IMR-90 (cell line): ENCODE results near the gene RGP1. TPM values are rescaled to one million over a fixed set of nuclear protein-coding genes. Genes with fewer than 3 reads are reported as not detected.

Source experiments
- ATAC-seq: fragments of 200-7000 bp; cut with Tn5 transposase; 2 replicates; pipeline ENCODE4 v1.9.1; 2020; ENCODE audit warnings: low read depth, mild to moderate bottlenecking, moderate library complexity
- Bru-seq: library from RNA; stranded (reverse); fragments of 400-500 nt; gene quantifications from one replicate; lab custom pipeline; 2021; lab: Mats Ljungman, UMichigan
- BruChase-seq, 2 experiments: library from RNA; stranded (reverse); fragments of 400-500 nt; gene quantifications; one replicate each; lab custom pipeline; 2021; lab: Mats Ljungman, UMichigan
- BruUV-seq: library from RNA; stranded (reverse); fragments of 400-500 nt; replicated peaks from 2 replicates; lab custom pipeline; 2021; lab: Mats Ljungman, UMichigan
- CTCF ChIA-PET: fragments of 300-600 bp; formaldehyde crosslinking; extraction: SDS; loops from one replicate; lab custom pipeline; 2021; ENCODE audit warnings: antibody characterized with exemption; lab: Yijun Ruan, JAX
- POLR2A ChIA-PET: fragments of 300-600 bp; sonication (Branson Sonifier 250); formaldehyde crosslinking; loops from one replicate; lab custom pipeline; 2022; ENCODE audit warnings: antibody characterized with exemption; ENCODE audit not compliant: unreplicated experiment; lab: Charles Lee
- DNase-seq: peaks from one replicate; pipeline ENCODE4 v3.0.0; 2013
- H2AFZ ChIP-seq: replicated peaks from 2 replicates; pipeline ENCODE3; 2013; ENCODE audit warnings: low read length, mild to moderate bottlenecking; ENCODE audit not compliant: poor library complexity
- H2AK5ac ChIP-seq: 2 replicates; pipeline ENCODE4 v1.6.1; 2013; ENCODE audit warnings: low read depth, low read length, inconsistent platforms
- H2AK9ac ChIP-seq: replicated peaks from 2 replicates; pipeline ENCODE3; 2013; ENCODE audit warnings: mild to moderate bottlenecking, low read depth, low read length, moderate library complexity; ENCODE audit not compliant: poor library complexity
- H2BK120ac ChIP-seq: 2 replicates; pipeline ENCODE4 v1.6.1; 2013; ENCODE audit warnings: low read depth, low read length, inconsistent platforms
- H2BK15ac ChIP-seq: 3 replicates; pipeline ENCODE4 v1.6.1; 2013; ENCODE audit warnings: low read depth, low read length, inconsistent platforms
- H2BK20ac ChIP-seq: 2 replicates; pipeline ENCODE4 v1.6.1; 2013; ENCODE audit warnings: low read depth, mild to moderate bottlenecking, inconsistent platforms, low read length, moderate library complexity
- H2BK5ac ChIP-seq: 2 replicates; pipeline ENCODE4 v1.6.1; 2013; ENCODE audit warnings: mild to moderate bottlenecking, low read depth, low read length, inconsistent platforms; ENCODE audit not compliant: poor library complexity, severe bottlenecking
- H3K14ac ChIP-seq: replicated peaks from 2 replicates; pipeline ENCODE4 v1.6.1; 2013; ENCODE audit warnings: low read depth, low read length, inconsistent platforms
- H3K18ac ChIP-seq: 2 replicates; pipeline ENCODE4 v1.6.1; 2013; ENCODE audit warnings: low read depth, low read length, control low read depth
- H3K23ac ChIP-seq: 2 replicates; pipeline ENCODE4 v1.6.1; 2013; ENCODE audit warnings: low read depth, low read length, inconsistent platforms
- H3K27ac ChIP-seq: 2 replicates; pipeline ENCODE4 v1.5.1; 2013; ENCODE audit warnings: mild to moderate bottlenecking, control low read depth, low read length; ENCODE audit not compliant: insufficient read depth
- H3K27me3 ChIP-seq: 2 replicates; pipeline ENCODE4 v1.6.1; 2013; ENCODE audit warnings: low read length; ENCODE audit not compliant: control insufficient read depth, insufficient read depth
- H3K36me3 ChIP-seq: 2 replicates; pipeline ENCODE4 v1.6.1; 2013; ENCODE audit warnings: low read length, mixed read lengths; ENCODE audit not compliant: control insufficient read depth, insufficient read depth
- H3K4ac ChIP-seq: 2 replicates; pipeline ENCODE4 v1.6.1; 2013; ENCODE audit warnings: low read depth, low read length, inconsistent platforms
- H3K4me1 ChIP-seq: 2 replicates; pipeline ENCODE4 v1.6.1; 2013; ENCODE audit warnings: low read length, mixed read lengths; ENCODE audit not compliant: control insufficient read depth, insufficient read depth
- H3K4me2 ChIP-seq: 2 replicates; pipeline ENCODE4 v1.6.1; 2013; ENCODE audit warnings: low read depth, mild to moderate bottlenecking, control low read depth, low read length, moderate library complexity
- H3K4me3 ChIP-seq: 2 replicates; pipeline ENCODE4 v1.5.1; 2013; ENCODE audit warnings: low read depth, mild to moderate bottlenecking, control low read depth, low read length, moderate library complexity; ENCODE audit not compliant: insufficient read depth
- H3K56ac ChIP-seq: 2 replicates; pipeline ENCODE4 v1.6.1; 2013; ENCODE audit warnings: low read length, inconsistent platforms; ENCODE audit not compliant: insufficient read depth; ENCODE audit errors: extremely low read depth
- H3K79me1 ChIP-seq, 2 experiments: 2 replicates each; pipeline ENCODE4 v1.6.1; 2013; ENCODE audit warnings: low read length in 2 of 2, inconsistent platforms in 1 of 2, low read depth in 1 of 2
- H3K9ac ChIP-seq: 2 replicates; pipeline ENCODE4 v1.6.1; 2013; ENCODE audit warnings: low read depth, low read length, control low read depth
- H3K9me1 ChIP-seq: 2 replicates; pipeline ENCODE4 v1.6.1; 2013; ENCODE audit warnings: low read length, inconsistent platforms; ENCODE audit not compliant: insufficient read depth
- H3K9me3 ChIP-seq: 2 replicates; pipeline ENCODE4 v1.6.1; 2013; ENCODE audit warnings: low read length; ENCODE audit not compliant: control insufficient read depth, insufficient read depth
- H4K20me1 ChIP-seq: 2 replicates; pipeline ENCODE4 v1.6.1; 2013; ENCODE audit warnings: low read length, inconsistent platforms; ENCODE audit not compliant: insufficient read depth
- H4K5ac ChIP-seq: 2 replicates; pipeline ENCODE4 v1.6.1; 2013; ENCODE audit warnings: mild to moderate bottlenecking, low read depth, low read length, control low read depth
- H4K8ac ChIP-seq, 2 experiments: 2 replicates each; pipeline ENCODE4 v1.6.1; 2013; ENCODE audit warnings: low read depth in 2 of 2, low read length in 2 of 2, control low read depth in 1 of 2, inconsistent platforms in 1 of 2
- H4K91ac ChIP-seq: 2 replicates; pipeline ENCODE4 v1.6.1; 2013; ENCODE audit warnings: low read depth, low read length, inconsistent platforms; ENCODE audit not compliant: insufficient read depth
- BHLHE40 ChIP-seq: fragments of 150-350 bp; IDR thresholded peaks from 2 replicates; pipeline ENCODE4 v1.6.1; 2016; ENCODE audit warnings: mild to moderate bottlenecking, low read depth, low read length
- CEBPB ChIP-seq: IDR thresholded peaks from 2 replicates; pipeline ENCODE4 v1.6.1; 2012; ENCODE audit warnings: low read depth, low read length, improper control_type of control experiment
- ELK1 ChIP-seq: fragments of 150-350 bp; IDR thresholded peaks from 2 replicates; pipeline ENCODE4 v1.6.1; 2016; ENCODE audit warnings: low read depth, mild to moderate bottlenecking, low read length, moderate library complexity, borderline replicate concordance
- MAZ ChIP-seq: IDR thresholded peaks from 2 replicates; pipeline ENCODE4 v1.6.1; 2012; ENCODE audit warnings: low read depth, mild to moderate bottlenecking, low read length, improper control_type of control experiment, moderate library complexity, borderline replicate concordance
- POLR2A ChIP-seq: IDR thresholded peaks from 2 replicates; pipeline ENCODE4 v1.6.1; 2012; ENCODE audit warnings: mild to moderate bottlenecking, low read depth, low read length
- RAD21 ChIP-seq: IDR thresholded peaks from 2 replicates; pipeline ENCODE4 v1.6.1; 2012; ENCODE audit warnings: low read length, improper control_type of control experiment
- RFX5 ChIP-seq: IDR thresholded peaks from 2 replicates; pipeline ENCODE4 v1.8.0; 2012; ENCODE audit warnings: low read depth, mild to moderate bottlenecking, low read length, moderate library complexity
- WGBS, 2 experiments: methylation state at CpG; one replicate each; pipeline versions ENCODE4 v1.1.5 to v1.1.7; 2013; ENCODE audit warnings: missing lambda C conversion rate in 2 of 2; ENCODE audit not compliant: insufficient read length in 1 of 2; ENCODE audit errors: extremely low coverage in 2 of 2; 5-methylcytosine and 5-hydroxymethylcytosine counted together
- dilution Hi-C: fragments of 300-500 bp; cut with HindIII; formaldehyde crosslinking; loops from one replicate; pipeline ENCODE4 v1.14.3; 2018; ENCODE audit warnings: low sequenced_read_pairs; ENCODE audit not compliant: unreplicated experiment
- in situ Hi-C: fragments of 300-500 bp; cut with MboI; formaldehyde crosslinking; loops from 3 replicates; pipeline ENCODE4 v1.14.3; 2019; ENCODE audit warnings: low sequenced_read_pairs, inconsistent platforms, mixed read lengths
- intact Hi-C: fragments of 100-400 bp; cut with micrococcal nuclease; formaldehyde crosslinking; loops from 2 replicates; pipeline ENCODE4 v1.10.0; 2022
- long read RNA-seq: library from polyadenylated mRNA; unstranded; transcript quantifications from one replicate; pipeline ENCODE4 v2.0.0, GENCODE V29; 2021; ENCODE audit not compliant: unreplicated experiment
- polyA plus RNA-seq, 3 experiments: library from polyadenylated mRNA; depleted of rRNA; stranded (reverse); fragments of >200 nt; gene quantifications; 2 replicates each; pipeline ENCODE4 v1.2.3, GENCODE V29; 2012; ENCODE audit warnings: low replicate concordance in 1 of 3
- total RNA-seq: library from RNA; depleted of rRNA; stranded (reverse); fragments of >200 nt; gene quantifications from 2 replicates; pipeline ENCODE4 v1.2.3, GENCODE V29; 2012; rRNA removed
- TF ChIP-seq, protein P1 (sequence below): fragments of 150-350 bp; IDR thresholded peaks from 2 replicates; pipeline ENCODE4 v1.6.1; 2017; ENCODE audit warnings: mild to moderate bottlenecking, antibody characterized with exemption, low read length, low read depth
- TF ChIP-seq, protein P2 (sequence below): conservative IDR thresholded peaks from 2 replicates; pipeline ENCODE4 v1.5.1; 2012; ENCODE audit warnings: mild to moderate bottlenecking, low read depth, low read length, improper control_type of control experiment

RGP1 gene, protein sequence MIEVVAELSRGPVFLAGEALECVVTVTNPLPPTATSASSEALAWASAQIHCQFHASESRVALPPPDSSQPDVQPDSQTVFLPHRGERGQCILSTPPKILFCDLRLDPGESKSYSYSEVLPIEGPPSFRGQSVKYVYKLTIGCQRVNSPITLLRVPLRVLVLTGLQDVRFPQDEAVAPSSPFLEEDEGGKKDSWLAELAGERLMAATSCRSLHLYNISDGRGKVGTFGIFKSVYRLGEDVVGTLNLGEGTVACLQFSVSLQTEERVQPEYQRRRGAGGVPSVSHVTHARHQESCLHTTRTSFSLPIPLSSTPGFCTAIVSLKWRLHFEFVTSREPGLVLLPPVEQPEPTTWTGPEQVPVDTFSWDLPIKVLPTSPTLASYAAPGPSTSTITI
- 10.2 and 10.8 TPM in 2 replicates for total RNA-seq
- polyA plus RNA-seq (2012; rRNA removed) = 13.5 and 14.3 TPM in 2 replicates
- polyA plus RNA-seq (2012; cell fraction: cytosol; rRNA removed) = 7.7 and 11.0 TPM in 2 replicates
- 23.7 and 25.1 TPM in 2 replicates for polyA plus RNA-seq (2012; cell fraction: nucleus; rRNA removed; ENCODE audit: low replicate concordance)
- percentile 74 among the genes with signal in this experiment for Bru-seq, nascent RNA
- BruChase-seq, experiment 1, labeled RNA remaining after a 6-hour chase = percentile 93 among the genes with signal in this experiment
- BruChase-seq, experiment 2, labeled RNA remaining after a 2-hour chase = percentile 93 among the genes with signal in this experiment
- long read RNA-seq, full-length matches to known transcripts = 1 of 32 reads
- long read RNA-seq, partial matches to known transcripts = 0 of 32 reads
- long read RNA-seq, other reads (novel, unspliced or antisense) = 31 of 32 reads

DNA sequence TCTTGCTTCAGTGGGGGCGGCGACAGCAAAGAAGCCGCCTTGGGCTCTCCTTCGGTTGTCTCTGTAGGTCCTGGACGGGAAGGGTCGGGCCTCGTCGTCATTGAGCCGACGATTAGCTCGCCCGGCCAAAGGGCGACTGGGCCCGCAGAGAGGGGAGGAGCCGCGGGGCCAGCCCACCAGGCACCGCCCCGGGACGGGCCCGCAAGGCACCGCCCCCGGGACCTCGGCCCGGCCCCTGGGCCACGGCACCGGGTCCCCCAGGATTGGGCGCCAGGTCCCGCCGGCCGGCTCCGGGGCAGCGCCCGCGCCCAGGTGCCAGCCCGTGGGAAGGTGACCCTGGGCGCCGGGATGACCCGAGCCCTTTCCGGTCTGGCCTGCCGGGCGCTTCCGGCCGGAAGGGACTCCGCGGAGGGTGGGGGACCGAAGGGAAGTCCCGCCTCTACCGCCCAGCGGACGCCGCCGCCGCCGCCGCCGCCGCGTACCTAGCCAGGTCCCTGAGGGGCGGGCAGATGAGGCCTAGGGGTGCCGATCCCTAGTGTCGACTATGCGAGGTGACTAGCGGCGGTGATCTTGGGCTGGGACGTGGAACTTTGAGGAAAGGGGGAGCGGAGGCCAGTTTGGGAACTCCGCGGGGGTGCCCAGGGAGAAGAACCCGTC is at the start of gene RGP1, which contains the start of gene GBA2:
TSS of gene RGP1 (plus strand) at position 430 of the 657 bp plus-strand sequence. CDS start 469 bp downstream, outside the sequence.
TSS of gene GBA2 (minus strand) at position 371 of the 657 bp plus-strand sequence. CDS start 524 bp downstream, outside the sequence.
- CTCF ChIA-PET = interaction anchor here (2.7 kb wide), 1 partner anchor 13 kb away, joined by 7 read pairs; no protein-coding TSS in a partner anchor
- intact Hi-C loops = no loop called here
- dilution Hi-C loops = no loop called here
- ATAC-seq = peak; percentile 88
- Histone ChIP-seq H2BK20ac (no peak within 1 kb of the TSS), H3K4me1 (peaks cover 14% of the 10 kb centered on the region), H3K9ac (peak within 1 kb of the TSS; percentile 99), H2BK120ac (peak within 1 kb of the TSS; percentile 62; the same call in 1 of the 2 replicates), H3K18ac (peak within 1 kb of the TSS; percentile 81; the same call in 1 of the 2 replicates), H3K4me2 (peak within 1 kb of the TSS; percentile 98), H3K27me3 (no peaks in the 10 kb centered on the region), H4K20me1 (peaks cover 31% of the 10 kb centered on the region), H4K91ac (peak within 1 kb of the TSS; percentile 95), H3K9me1 (peaks cover 21% of the 10 kb centered on the region), H2AK5ac (peak within 1 kb of the TSS; percentile 27), H3K14ac (peak within 1 kb of the TSS; percentile 99), H3K9me3 (no peaks in the 10 kb centered on the region), H2AK9ac (peak within 1 kb of the TSS; percentile 86), H3K27ac (peak within 1 kb of the TSS; percentile 94), H3K4ac (peak within 1 kb of the TSS; percentile 97), H2AFZ (peak within 1 kb of the TSS; percentile 99), H3K79me1 (peaks cover 50 to 63% of the 10 kb centered on the region in 2 experiments), H3K23ac (peak within 1 kb of the TSS; percentile 87), H2BK5ac (peak within 1 kb of the TSS; percentile 73), H4K8ac (peak within 1 kb of the TSS; percentile 97 to 100), H2BK15ac (0 out of 3 replicates have a peak within 1 kb of the TSS, but pooled peaks have one; percentile 28), H3K4me3 (peak within 1 kb of the TSS; percentile 98), H3K56ac (peak within 1 kb of the TSS; percentile 73), H4K5ac (peak within 1 kb of the TSS; percentile 92), H3K36me3 (peaks cover 39% of the 10 kb centered on the region)
- no TSS peak for BruUV-seq
- in situ Hi-C loops = no loop called here
- peak; percentile 43 for DNase-seq
- WGBS, 2 experiments = 0% methylated on average over 25 of the region's 69 CpGs; no CpG with 5 or more reads in 1 of the 2 experiments
- POLR2A ChIA-PET = interaction anchor here (0.6 to 0.8 kb wide), 2 partner anchors 88 to 137 kb away, joined by 3 to 4 read pairs; no protein-coding TSS in a partner anchor
- TF ChIP-seq POLR2A = peak; percentile 61
- TF ChIP-seq, protein P1, sequence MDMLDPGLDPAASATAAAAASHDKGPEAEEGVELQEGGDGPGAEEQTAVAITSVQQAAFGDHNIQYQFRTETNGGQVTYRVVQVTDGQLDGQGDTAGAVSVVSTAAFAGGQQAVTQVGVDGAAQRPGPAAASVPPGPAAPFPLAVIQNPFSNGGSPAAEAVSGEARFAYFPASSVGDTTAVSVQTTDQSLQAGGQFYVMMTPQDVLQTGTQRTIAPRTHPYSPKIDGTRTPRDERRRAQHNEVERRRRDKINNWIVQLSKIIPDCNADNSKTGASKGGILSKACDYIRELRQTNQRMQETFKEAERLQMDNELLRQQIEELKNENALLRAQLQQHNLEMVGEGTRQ = no peak
- TF ChIP-seq, protein P2, sequence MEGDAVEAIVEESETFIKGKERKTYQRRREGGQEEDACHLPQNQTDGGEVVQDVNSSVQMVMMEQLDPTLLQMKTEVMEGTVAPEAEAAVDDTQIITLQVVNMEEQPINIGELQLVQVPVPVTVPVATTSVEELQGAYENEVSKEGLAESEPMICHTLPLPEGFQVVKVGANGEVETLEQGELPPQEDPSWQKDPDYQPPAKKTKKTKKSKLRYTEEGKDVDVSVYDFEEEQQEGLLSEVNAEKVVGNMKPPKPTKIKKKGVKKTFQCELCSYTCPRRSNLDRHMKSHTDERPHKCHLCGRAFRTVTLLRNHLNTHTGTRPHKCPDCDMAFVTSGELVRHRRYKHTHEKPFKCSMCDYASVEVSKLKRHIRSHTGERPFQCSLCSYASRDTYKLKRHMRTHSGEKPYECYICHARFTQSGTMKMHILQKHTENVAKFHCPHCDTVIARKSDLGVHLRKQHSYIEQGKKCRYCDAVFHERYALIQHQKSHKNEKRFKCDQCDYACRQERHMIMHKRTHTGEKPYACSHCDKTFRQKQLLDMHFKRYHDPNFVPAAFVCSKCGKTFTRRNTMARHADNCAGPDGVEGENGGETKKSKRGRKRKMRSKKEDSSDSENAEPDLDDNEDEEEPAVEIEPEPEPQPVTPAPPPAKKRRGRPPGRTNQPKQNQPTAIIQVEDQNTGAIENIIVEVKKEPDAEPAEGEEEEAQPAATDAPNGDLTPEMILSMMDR = no peak
- TF ChIP-seq RFX5 = no peak
- no peak for TF ChIP-seq CEBPB
- peak; percentile 72; the same call in 1 of the 2 replicates for TF ChIP-seq MAZ
- TF ChIP-seq BHLHE40 = no peak
- no peak for TF ChIP-seq RAD21
- no peak for TF ChIP-seq ELK1
